Dendritic cell treated with granulocyte-macrophage colony-stimulating factor and Interleukin-4, amounts not matched to agents 40 ng/mL and 50 ng/mL, for 4 days (primary cell): ENCODE measurements around the gene C13orf46.

ENCODE experiments used
- H3K27ac Mint-ChIP-seq: one replicate; pipeline ENCODE4 v1.8.0; 2022; ENCODE audit warnings: mild to moderate bottlenecking, mixed read lengths
- H3K27me3 Mint-ChIP-seq: one replicate; pipeline ENCODE4 v1.8.0; 2022; ENCODE audit warnings: mild to moderate bottlenecking, mixed read lengths
- H3K36me3 Mint-ChIP-seq: one replicate; pipeline ENCODE4 v1.8.0; 2022; ENCODE audit warnings: low read depth, mixed read lengths
- H3K4me1 Mint-ChIP-seq: one replicate; pipeline ENCODE4 v1.8.0; 2022; ENCODE audit warnings: low read depth, mixed read lengths
- H3K4me3 Mint-ChIP-seq: one replicate; pipeline ENCODE4 v1.8.0; 2022; ENCODE audit warnings: mild to moderate bottlenecking, moderate library complexity, mixed read lengths
- H3K9me3 Mint-ChIP-seq: one replicate; pipeline ENCODE4 v1.8.0; 2022; ENCODE audit warnings: mixed read lengths
- intact Hi-C: fragments of 100-400 bp; cut with micrococcal nuclease; formaldehyde crosslinking; loops from one replicate; pipeline ENCODE4 v1.15.0; 2022

The C13orf46 gene

DNA sequence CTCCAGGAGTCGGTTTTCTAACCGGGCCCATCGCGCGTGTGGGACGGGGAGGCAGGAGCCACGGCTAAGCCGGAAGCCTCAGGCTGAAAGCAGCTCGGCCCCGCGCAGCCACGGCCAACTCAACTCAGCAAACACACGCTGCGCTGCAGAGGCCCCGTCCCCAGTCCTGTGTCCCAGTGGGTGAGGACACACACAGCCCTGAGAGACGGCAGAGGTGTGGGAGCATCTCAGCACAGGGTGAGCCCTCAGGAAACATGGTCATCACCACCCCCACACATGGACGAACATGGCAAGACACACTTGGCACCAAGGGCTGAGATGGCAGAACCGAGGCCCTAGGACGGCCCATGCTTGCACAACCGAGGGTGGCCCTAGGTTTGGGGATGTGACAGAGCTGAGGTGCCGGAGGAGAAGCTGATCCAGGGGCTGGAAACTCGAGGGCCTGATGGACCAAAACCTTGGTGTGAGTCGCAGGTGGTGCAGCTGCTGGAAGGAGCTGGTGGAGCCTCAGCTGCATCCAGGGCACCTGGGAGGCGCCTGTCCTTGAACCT is 29.0 kb upstream of the C13orf46 start:
- H3K9me3 Mint-ChIP-seq, result no peaks in the 10 kb centered on the region
- no peak overlapping the region for H3K27ac Mint-ChIP-seq
- H3K4me3 Mint-ChIP-seq, result no peak overlapping the region
- intact Hi-C loops, result no loop called here
- no peaks in the 10 kb centered on the region for H3K4me1 Mint-ChIP-seq
- no peaks in the 10 kb centered on the region for H3K27me3 Mint-ChIP-seq
- peaks cover 77% of the 10 kb centered on the region for H3K36me3 Mint-ChIP-seq

DNA sequence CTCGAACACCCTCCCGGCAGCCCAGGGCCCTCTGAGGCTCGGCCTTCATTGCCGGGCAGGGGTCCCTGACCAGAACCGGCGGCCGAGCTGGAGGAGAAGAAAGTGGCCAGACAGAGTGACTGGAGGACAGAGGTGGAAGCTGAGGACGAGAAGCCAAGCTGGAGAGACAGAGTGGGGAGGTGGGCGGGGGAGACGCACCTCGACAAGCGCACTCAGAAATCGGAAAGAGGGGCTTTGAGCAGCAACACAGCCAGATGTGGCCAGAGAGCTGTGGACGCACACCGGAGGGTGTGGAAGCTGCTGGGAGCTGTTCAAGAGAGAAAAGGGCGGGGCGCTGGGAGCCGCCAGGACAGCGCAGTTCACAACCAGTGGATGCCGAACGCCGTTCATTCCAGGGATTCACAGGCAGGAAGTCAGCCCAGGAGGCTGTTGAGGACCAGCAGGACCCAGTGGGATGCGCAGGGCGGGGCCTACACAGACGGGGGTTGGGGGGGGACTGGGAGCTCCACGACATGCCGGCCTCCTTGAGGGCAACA is 28.2 kb upstream of the C13orf46 start:
- peaks cover 78% of the 10 kb centered on the region for H3K36me3 Mint-ChIP-seq
- no peak overlapping the region for H3K4me3 Mint-ChIP-seq
- H3K27ac Mint-ChIP-seq, result no peak overlapping the region
- H3K27me3 Mint-ChIP-seq, result no peaks in the 10 kb centered on the region
- no peaks in the 10 kb centered on the region for H3K9me3 Mint-ChIP-seq
- no peaks in the 10 kb centered on the region for H3K4me1 Mint-ChIP-seq
- intact Hi-C loops, result no loop called here

DNA sequence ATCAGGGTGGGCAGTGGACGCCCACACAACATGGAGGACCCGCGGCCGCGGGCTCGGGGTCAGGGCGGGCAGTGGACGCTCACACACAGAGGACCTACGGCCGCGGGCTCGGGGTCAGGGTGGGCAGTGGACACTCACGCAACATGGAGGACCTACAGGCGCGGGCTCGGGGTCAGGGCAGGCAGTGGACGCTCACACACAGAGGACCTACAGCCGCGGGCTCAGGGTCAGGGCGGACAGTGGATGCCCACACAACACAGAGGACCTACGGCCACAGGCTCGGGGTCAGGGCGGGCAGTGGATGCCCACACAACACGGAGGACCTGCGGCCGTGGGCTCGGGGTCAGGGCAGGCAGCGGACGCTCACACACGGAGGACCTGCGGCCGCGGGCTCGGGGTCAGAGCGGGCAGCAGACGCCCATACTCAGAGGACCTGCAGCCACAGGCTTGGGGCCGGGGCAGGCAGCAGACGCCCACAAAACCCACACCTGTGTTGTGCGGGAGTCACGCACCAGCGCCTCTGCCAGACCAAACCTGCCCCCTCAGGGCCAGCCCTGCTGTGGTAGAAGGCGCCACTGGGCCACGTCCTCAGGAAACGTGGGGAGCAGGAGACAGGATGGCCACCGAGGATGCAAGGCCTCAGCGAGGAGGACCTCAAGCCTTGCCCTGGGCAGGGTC is 27.6 kb upstream of the C13orf46 start:
- H3K36me3 Mint-ChIP-seq, result peaks cover 84% of the 10 kb centered on the region
- H3K9me3 Mint-ChIP-seq, result no peaks in the 10 kb centered on the region
- H3K27ac Mint-ChIP-seq, result no peak overlapping the region
- H3K4me1 Mint-ChIP-seq, result no peaks in the 10 kb centered on the region
- no peak overlapping the region for H3K4me3 Mint-ChIP-seq
- intact Hi-C loops, result no loop called here
- no peaks in the 10 kb centered on the region for H3K27me3 Mint-ChIP-seq

DNA sequence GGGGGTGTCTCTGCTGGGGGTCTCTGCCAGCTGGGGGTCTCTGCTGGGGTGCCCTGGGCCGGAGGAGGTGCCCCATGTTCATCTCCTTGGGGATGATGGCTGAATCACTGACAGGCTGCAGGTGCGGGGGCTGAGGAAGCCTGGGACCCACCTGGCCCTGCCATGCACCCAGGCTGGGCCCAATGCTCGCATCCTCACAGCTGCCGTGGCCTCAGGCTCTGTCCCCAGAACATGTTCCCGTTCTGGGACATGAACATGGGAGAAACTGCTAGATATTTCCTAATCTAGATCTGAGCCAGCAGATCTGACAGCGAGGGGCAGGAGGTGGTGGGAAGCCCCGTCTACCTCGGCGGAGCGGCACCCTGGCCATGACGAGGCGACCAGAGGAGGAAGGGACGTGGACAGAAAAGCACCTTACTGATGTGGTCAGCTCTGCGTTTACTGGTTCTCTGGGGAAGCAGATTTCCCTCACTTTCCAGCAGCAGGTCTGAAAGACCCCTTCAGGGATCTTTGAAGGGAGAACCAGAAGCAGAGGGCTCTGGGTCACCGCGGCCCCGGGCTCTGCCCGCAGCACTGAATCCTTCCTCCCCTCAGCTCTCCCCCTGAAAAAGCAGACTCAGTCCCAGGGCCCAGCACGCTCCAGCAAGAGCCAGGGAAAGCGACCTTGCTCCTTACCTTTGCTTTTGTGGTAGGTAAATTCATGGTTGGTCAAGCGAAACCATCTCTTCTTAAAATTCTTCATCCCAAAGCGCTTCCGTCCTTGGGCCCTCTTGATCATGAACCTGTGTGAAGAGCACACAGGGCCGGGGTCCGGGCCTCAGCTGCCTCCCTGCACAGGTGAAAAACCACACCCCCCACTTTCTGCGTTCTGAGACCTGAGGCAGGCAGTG is 26.5 kb upstream of the C13orf46 start:
- Mint-ChIP-seq H3K27ac (no peak overlapping the region), H3K9me3 (no peaks in the 10 kb centered on the region), H3K27me3 (no peaks in the 10 kb centered on the region), H3K36me3 (peaks cover 91% of the 10 kb centered on the region), H3K4me3 (no peak overlapping the region), H3K4me1 (no peaks in the 10 kb centered on the region)
- intact Hi-C loops, result no loop called here

DNA sequence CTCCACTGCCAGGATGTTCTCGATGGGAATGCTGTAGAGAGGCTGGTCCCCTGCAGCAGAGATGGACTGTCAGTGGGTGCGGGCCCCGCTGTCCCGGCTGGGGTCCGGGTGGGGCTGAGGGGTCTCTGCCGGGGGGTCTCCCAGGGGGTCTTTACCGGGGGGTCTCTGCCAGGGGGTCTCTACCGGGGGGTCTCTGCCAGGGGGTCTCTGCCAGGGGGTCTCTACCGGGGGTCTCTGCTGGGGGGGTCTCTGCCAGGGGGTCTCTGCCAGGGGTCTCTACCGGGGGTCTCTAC is 25.7 kb upstream of the C13orf46 start:
- intact Hi-C loops, result no loop called here
- H3K36me3 Mint-ChIP-seq, result peaks cover 91% of the 10 kb centered on the region
- H3K27ac Mint-ChIP-seq, result no peak overlapping the region
- H3K4me3 Mint-ChIP-seq, result no peak overlapping the region
- no peaks in the 10 kb centered on the region for H3K4me1 Mint-ChIP-seq
- no peaks in the 10 kb centered on the region for H3K9me3 Mint-ChIP-seq
- H3K27me3 Mint-ChIP-seq, result no peaks in the 10 kb centered on the region

DNA sequence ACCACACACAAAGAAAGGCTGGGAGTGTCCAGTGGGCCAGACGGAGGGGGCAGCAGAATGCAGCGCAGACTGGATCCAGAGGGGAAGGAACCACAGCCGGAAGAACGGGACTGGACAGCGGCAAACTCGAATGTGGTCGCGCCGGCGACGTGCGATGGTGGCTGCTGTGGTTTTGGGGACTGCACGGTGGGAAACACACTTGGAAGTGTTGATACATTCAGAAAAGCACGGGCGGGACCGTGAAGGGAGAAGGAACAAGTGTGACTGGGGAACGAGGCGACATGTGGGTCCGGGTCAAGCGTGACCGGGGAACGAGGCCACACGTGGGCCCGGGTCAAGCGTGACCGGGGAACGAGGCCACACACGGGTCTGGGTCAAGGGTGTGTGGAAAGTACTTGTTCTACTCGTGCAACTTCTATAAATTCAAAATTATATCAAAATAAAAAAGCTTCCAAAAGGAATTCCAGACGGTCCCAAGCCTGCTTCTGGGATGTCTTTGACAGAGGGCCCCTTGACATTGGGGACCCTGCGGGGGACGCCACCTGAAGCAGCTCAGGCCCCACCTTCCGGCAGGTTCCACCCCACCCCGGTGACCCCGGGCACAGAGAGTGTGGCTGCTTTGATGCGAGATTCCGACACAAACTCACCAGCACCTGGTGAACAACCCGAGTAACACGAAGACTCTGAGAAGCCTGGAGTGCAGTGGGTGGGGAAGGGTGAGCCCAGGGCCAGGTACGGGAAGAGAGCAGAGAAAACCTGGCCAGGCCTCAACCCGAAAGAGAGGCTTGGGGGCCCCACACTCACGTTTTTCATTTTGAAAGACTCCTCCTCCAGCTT is 25.1 kb upstream of the C13orf46 start:
- no peaks in the 10 kb centered on the region for H3K9me3 Mint-ChIP-seq
- no peaks in the 10 kb centered on the region for H3K27me3 Mint-ChIP-seq
- intact Hi-C loops, result no loop called here
- peaks cover 91% of the 10 kb centered on the region for H3K36me3 Mint-ChIP-seq
- no peak overlapping the region for H3K27ac Mint-ChIP-seq
- no peaks in the 10 kb centered on the region for H3K4me1 Mint-ChIP-seq
- no peak overlapping the region for H3K4me3 Mint-ChIP-seq

DNA sequence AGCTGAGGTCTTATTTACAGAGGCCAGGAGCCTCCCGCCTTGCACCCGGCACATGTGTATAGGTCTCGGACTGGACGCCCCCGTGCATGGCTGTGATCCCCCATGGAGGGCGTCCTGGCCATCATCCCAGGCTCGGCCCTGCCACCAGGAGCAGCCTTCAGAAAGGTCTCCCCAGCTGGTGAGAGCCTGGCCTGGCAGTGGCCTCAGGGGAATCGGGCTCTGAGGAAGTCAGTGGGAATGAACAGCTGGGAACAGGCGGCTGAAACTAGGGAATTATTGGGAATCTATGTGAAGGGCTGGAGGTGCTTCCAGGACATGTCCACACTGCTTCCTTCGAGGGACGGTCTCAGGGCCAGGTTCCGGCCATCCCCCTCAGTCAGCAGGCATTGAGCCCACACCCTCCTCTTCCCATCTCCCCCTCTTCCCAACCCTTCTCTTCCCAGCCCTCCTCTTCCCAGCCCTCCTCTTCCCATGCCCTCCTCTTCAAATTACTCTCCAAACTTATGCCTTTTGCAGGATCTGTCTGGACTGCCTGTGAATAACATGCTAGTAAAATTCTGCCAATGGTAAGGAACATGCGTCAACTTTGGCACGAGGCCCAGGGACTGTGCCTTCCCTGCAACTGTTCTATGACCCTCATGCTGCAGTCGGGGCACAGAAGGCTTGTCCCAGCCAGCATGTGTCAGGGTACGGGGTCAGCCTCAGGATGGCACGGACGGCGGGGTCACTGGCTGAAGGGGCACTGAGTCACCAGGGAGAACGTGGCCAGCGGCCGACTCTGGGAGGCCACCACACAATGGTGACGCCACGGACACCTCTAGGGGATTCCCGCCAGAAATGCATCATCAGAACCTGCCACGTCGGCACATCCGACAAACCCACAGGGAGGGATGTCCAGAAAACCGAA is 24.2 kb upstream of the C13orf46 start:
- Mint-ChIP-seq H3K4me1 (no peaks in the 10 kb centered on the region), H3K36me3 (peaks cover 90% of the 10 kb centered on the region), H3K27ac (no peak overlapping the region), H3K27me3 (no peaks in the 10 kb centered on the region), H3K9me3 (no peaks in the 10 kb centered on the region), H3K4me3 (no peak overlapping the region)
- intact Hi-C loops, result no loop called here

DNA sequence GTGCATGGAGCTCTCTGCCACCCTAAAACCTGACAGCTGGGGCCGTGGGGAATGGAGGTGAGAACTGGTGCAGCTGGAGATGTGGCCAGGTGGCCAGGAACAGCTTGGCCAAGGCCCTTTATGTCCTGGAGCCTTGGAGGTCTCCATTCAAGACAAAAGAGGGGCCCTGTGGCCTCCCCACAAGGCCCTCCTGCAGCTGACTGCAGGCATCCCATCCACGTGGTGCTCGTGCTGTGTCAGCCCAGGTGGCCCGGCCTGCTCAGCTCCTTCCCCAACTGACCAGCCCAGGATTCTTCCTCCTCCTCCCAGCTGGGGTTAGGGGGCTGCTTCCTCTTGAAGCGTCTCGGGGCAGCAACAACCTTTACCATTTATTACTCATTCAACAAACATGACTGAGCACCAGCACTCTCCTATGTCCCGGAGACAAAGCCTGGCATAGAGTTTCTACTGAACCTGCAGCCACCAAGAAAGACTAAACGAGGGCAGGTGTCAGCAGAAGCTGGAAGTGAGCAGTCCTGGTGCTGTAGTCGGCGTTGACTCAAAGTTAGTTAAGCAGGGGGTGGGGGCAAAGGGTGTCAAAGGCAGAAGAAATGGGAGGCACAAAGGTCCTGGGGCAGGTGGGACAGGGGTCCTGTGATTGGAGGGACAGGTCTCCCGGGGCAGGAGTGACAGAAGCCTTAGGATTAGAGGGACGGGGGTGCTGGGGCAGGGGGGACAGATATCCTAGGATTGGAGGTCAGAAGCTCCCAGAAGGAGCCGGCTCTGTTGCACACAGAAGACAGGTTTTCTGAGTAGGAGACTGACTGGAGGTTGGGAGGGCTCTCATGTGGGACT is 23.3 kb upstream of the C13orf46 start:
- no peak overlapping the region for H3K27ac Mint-ChIP-seq
- no peaks in the 10 kb centered on the region for H3K27me3 Mint-ChIP-seq
- H3K4me1 Mint-ChIP-seq, result no peaks in the 10 kb centered on the region
- intact Hi-C loops, result no loop called here
- no peaks in the 10 kb centered on the region for H3K9me3 Mint-ChIP-seq
- peaks cover 90% of the 10 kb centered on the region for H3K36me3 Mint-ChIP-seq
- no peak overlapping the region for H3K4me3 Mint-ChIP-seq

DNA sequence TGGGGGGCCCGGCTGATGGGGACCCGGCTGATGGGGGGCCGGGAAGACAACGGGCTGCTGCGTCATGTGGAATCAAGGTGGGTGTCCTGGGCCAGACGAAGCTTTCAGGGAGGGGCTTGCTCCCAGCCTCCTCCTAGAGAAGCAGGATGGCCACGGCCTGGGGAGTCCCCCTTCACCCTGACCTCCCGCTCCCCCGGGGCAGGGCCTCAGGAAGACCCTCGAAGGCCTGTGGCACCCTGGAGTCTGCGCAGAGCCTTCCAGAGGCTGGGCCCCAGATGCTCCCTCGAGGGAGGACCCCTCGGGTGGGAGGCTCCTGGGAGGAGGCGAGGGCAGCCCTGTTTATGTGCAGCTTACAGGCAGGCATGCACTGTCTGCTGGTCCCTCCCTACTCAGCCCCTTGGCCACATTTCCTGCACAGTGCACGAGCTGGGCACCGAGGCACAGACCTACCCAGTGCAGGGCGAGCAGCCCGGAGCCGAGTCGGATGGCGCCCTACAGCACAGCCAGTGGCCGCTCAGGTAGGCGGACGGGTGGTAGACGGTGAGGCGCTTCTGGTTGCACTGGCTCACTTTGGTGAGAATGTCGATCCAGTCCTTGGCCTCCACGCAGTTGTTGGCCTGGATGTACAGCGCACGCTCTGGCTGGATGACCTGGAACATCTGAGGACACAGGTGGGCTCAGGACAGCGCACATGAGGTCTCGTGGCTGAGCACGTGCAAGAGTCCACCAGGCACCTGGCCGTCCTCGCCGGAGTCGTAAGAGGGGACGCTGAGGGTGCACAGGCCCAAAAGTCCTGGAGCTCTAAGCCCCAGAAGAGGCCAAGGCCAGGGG is 22.4 kb upstream of the C13orf46 start:
- no peak overlapping the region for H3K27ac Mint-ChIP-seq
- peaks cover 90% of the 10 kb centered on the region for H3K36me3 Mint-ChIP-seq
- no peaks in the 10 kb centered on the region for H3K27me3 Mint-ChIP-seq
- intact Hi-C loops, result no loop called here
- H3K4me3 Mint-ChIP-seq, result no peak overlapping the region
- H3K9me3 Mint-ChIP-seq, result no peaks in the 10 kb centered on the region
- H3K4me1 Mint-ChIP-seq, result no peaks in the 10 kb centered on the region

DNA sequence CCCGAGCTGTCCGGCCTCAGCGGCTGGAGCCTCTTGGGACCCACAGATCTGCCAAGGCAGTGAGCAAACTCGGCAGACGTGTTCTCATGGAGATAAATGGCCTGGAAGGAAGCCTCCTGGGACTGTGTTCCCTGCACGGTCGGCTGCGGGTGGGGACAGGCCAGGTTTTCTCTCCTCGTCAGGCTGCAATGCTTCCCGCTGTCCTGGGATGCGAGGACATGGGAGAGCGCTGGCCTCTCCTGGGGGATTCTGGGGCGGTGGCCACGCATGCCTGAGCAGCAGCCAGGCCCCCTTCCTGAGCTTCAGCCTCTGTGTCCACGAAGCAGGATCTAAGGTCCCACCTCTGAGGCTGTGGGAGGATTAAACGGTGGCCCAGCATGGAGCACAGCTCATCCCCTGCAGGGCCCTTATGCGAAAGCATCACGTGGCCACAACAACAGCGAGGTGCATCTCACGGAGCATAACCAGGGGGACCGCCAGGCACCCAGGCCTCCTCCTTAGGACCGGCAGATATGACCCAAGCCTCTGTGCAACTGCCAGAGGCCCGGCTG is 21.2 kb upstream of the C13orf46 start:
- H3K27me3 Mint-ChIP-seq, result no peaks in the 10 kb centered on the region
- no peak overlapping the region for H3K27ac Mint-ChIP-seq
- H3K4me1 Mint-ChIP-seq, result peaks cover 5% of the 10 kb centered on the region
- no peak overlapping the region for H3K4me3 Mint-ChIP-seq
- intact Hi-C loops, result no loop called here
- H3K9me3 Mint-ChIP-seq, result peaks cover 4% of the 10 kb centered on the region
- H3K36me3 Mint-ChIP-seq, result peaks cover 90% of the 10 kb centered on the region

DNA sequence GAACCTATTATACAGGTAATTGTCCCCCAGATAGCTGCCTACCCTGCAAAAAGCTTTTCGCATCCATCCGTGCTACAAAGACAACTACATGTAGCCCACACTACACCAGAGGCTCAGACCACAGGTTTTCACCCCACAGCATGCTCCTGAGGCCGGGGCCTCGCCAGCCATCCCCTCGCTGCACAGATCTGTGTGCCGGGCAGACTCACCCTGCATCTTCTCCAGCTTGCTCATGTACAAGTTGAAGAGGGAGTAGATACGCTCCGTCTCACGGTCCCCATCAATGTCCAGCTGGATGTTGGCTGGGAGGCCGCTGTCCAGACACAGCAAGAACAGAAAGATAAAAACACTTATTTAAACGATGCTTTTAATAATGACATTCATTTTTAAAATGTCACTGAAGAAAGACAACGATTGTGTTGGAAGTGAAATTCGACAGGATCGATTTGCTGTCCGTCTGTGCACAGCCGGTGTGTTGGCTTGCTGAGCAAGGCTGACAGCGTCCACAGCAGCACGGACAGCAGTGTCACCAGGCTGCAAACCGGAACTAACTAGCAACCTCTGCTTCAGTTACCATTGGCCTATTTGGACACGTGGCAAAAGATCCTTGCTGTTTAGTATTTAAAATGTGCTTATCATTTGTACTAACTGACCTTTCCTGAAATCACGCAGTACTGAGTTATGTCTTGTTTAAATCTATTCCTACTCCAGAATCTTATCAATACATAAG is 18.6 kb upstream of the C13orf46 start:
- peaks cover 83% of the 10 kb centered on the region for H3K36me3 Mint-ChIP-seq
- H3K9me3 Mint-ChIP-seq, result peaks cover 20% of the 10 kb centered on the region
- H3K27ac Mint-ChIP-seq, result no peak overlapping the region
- H3K4me1 Mint-ChIP-seq, result peaks cover 10% of the 10 kb centered on the region
- H3K27me3 Mint-ChIP-seq, result no peaks in the 10 kb centered on the region
- no peak overlapping the region for H3K4me3 Mint-ChIP-seq
- intact Hi-C loops, result no loop called here
